Lung (tissue), 12 donors: ENCODE data around the gene ELP5. TPM values are rescaled to one million over a fixed set of nuclear protein-coding genes. Genes with fewer than 3 reads are reported as not detected.

ENCODE experiments used
- ATAC-seq: fragments of 200-7000 bp; cut with Tn5 transposase; one replicate; pipeline ENCODE4 v1.9.1; 2020; ENCODE audit warnings: moderate number of reproducible peaks; ENCODE audit not compliant: insufficient read depth, low FRiP score
- DNase-seq, 3 donors: peaks; one replicate each; pipeline ENCODE4 v3.0.0-alpha.2; 2013 to 2017
- H3K27ac ChIP-seq, 2 donors: one replicate each; pipeline ENCODE4 v1.5.1; 2013; ENCODE audit warnings: mild to moderate bottlenecking in 2 of 2, moderate library complexity in 2 of 2, control low read depth in 1 of 2, inconsistent platforms in 1 of 2, low read depth in 1 of 2, low read length in 1 of 2
- H3K27me3 ChIP-seq, 3 donors: one replicate each; pipeline ENCODE4 v1.5.1; 2013; ENCODE audit warnings: low read length in 2 of 3; ENCODE audit not compliant: control insufficient read depth in 3 of 3, insufficient read depth in 3 of 3
- H3K36me3 ChIP-seq, 4 donors: one replicate each; pipeline ENCODE4 v1.5.1; 2013; ENCODE audit warnings: low read length in 4 of 4, mild to moderate bottlenecking in 1 of 4, moderate library complexity in 1 of 4; ENCODE audit not compliant: control insufficient read depth in 4 of 4, insufficient read depth in 4 of 4
- H3K4me1 ChIP-seq, 5 donors: one replicate each; pipeline ENCODE4 v1.5.1; 2013; ENCODE audit warnings: low read length in 5 of 5, mild to moderate bottlenecking in 2 of 5, moderate library complexity in 1 of 5; ENCODE audit not compliant: control insufficient read depth in 5 of 5, insufficient read depth in 5 of 5
- H3K4me3 ChIP-seq: one replicate; pipeline ENCODE4 v1.5.1; 2013; ENCODE audit warnings: mild to moderate bottlenecking, control low read depth, moderate library complexity
- H3K9ac ChIP-seq, 2 donors: one replicate each; pipeline ENCODE4 v1.5.1; 2013; ENCODE audit warnings: low read length in 2 of 2, control low read depth in 1 of 2; ENCODE audit not compliant: insufficient read depth in 1 of 2
- H3K9me3 ChIP-seq, 4 donors: one replicate each; pipeline ENCODE4 v1.5.1; 2013; ENCODE audit warnings: low read length in 3 of 4, mild to moderate bottlenecking in 1 of 4, moderate library complexity in 1 of 4; ENCODE audit not compliant: control insufficient read depth in 4 of 4, insufficient read depth in 3 of 4
- CTCF ChIP-seq: IDR thresholded peaks from 2 replicates; pipeline ENCODE4 v1.5.1; 2012; ENCODE audit warnings: mild to moderate bottlenecking; ENCODE audit errors: control extremely low read depth, extremely low read depth
- WGBS, 2 donors: extraction: QIAGEN DNeasy Blood & Tissue Kit; methylation state at CpG; one replicate each; pipeline ENCODE4 v1.1.7; 2013; 5-methylcytosine and 5-hydroxymethylcytosine counted together
- polyA plus RNA-seq, 2 donors: library from polyadenylated mRNA; stranded (reverse); fragments of 200-250 nt; gene quantifications; one replicate each; pipeline ENCODE4 v1.2.1, GENCODE V29; 2013
- total RNA-seq, 2 donors: library from RNA; depleted of rRNA in 1 of 2; stranded (reverse); fragments of >200 nt in 1 of 2; gene quantifications; one replicate each; pipeline ENCODE4 v1.2.1, GENCODE V29; 2014 to 2021
- donor health status: control.
- donor health status: control.
- donor health status: Bipolar disorder and iron deficiency.
- donor health status: healthy.
- donor health status: DM: yes; HTN: yes; CAD: no.

The ELP5 gene
- total and polyA plus RNA-seq, 4 donors: 19.8 to 63.2 (median 36.6) TPM

GRCh38 chr17:7284911-7285310, 32.9 kb downstream of the ELP5 start:
- H3K9me3 ChIP-seq: no peaks in the 10 kb centered on the region
- DNase-seq (no peak), ATAC-seq (no peak)
- no peak for TF ChIP-seq CTCF
- no peak overlapping the region for H3K27ac ChIP-seq
- no peaks in the 10 kb centered on the region for H3K36me3 ChIP-seq
- peaks cover 0 to 8% (median 2%) of the 10 kb centered on the region in 3 donors for H3K27me3 ChIP-seq
- 94 to 98% methylated on average over 16 of the region's 16 CpGs for WGBS, 2 donors
- H3K4me3 ChIP-seq: no peak overlapping the region
- H3K4me1 ChIP-seq: peaks cover 0 to 21% (median 4%) of the 10 kb centered on the region in 5 donors
- no peak overlapping the region for H3K9ac ChIP-seq

- Histone ChIP-seq H3K27me3 (peaks cover 0 to 8% (median 2%) of the 10 kb centered on the region in 3 donors), H3K36me3 (no peaks in the 10 kb centered on the region), H3K9me3 (no peaks in the 10 kb centered on the region), H3K9ac (no peak overlapping the region), H3K27ac (no peak overlapping the region), H3K4me3 (no peak overlapping the region), H3K4me1 (peaks cover 0 to 20% (median 4%) of the 10 kb centered on the region in 5 donors)
- no peak for TF ChIP-seq CTCF
- WGBS, 2 donors: 93 to 95% methylated on average over 12 of the region's 12 CpGs
- ATAC-seq (no peak), DNase-seq (no peak)
These were observed 33.7 kb downstream of the ELP5 start for GRCh38 chr17:7285679-7286078.

GRCh38 chr17:7289256-7290032, 37.4 kb downstream of the ELP5 start:
- TF ChIP-seq CTCF: no peak
- Histone ChIP-seq H3K27ac (no peak overlapping the region), H3K4me3 (no peak overlapping the region), H3K27me3 (peaks cover 0 to 21% (median 11%) of the 10 kb centered on the region in 3 donors), H3K36me3 (no peaks in the 10 kb centered on the region), H3K9me3 (no peaks in the 10 kb centered on the region), H3K9ac (no peak overlapping the region), H3K4me1 (peaks cover 2 to 14% (median 4%) of the 10 kb centered on the region in 5 donors)
- no peak for DNase-seq
- ATAC-seq: no peak
- 89% methylated on average over 18 of the region's 18 CpGs for WGBS, 2 donors

GRCh38 chr17:7290166-7290565, 38.2 kb downstream of the ELP5 start:
- Histone ChIP-seq H3K9ac (no peak overlapping the region), H3K4me1 (peaks cover 2 to 14% (median 10%) of the 10 kb centered on the region in 5 donors), H3K36me3 (no peaks in the 10 kb centered on the region), H3K4me3 (no peak overlapping the region), H3K27ac (no peak overlapping the region), H3K27me3 (peaks cover 0 to 25% (median 15%) of the 10 kb centered on the region in 3 donors), H3K9me3 (no peaks in the 10 kb centered on the region)
- DNase-seq: no peak
- no peak for TF ChIP-seq CTCF
- ATAC-seq: no peak
- 91 to 94% methylated on average over 19 of the region's 19 CpGs for WGBS, 2 donors
